ENCODE results near the gene NAGS. TPM values are rescaled to one million over a fixed set of nuclear protein-coding genes. Genes with fewer than 3 reads are reported as not detected.
"Not testable (repeated sequence)": the region's sequence is repeated elsewhere in the genome, so short reads cannot be mapped to it uniquely, and the experiment has no call there.

The NAGS gene
- total RNA-seq, 1 donor from 2014 or later = 0.40 TPM

DNA sequence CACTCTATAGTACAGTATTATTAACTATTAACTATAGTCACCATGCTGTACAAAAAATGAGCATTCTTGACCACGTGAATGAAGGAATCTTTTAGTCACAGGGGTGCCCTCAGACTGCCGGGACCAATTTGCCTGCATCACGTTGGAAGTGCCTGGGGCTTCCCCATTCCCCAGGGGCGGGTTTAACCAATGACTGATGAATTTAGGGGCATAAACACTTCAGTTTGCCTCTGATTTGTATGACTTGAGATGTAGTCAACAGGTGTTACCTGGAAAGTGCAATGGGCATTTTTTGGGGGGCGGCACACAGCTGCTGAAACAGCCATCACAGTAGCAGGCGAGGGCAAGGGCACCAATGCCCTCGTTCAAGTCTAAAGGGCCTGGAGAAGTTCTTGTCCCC lies 41.9 kb upstream of the NAGS start:
- H3K27me3 Mint-ChIP-seq (ENCODE audit: low read depth) = peaks cover 27% of the 10 kb centered on the region

DNA sequence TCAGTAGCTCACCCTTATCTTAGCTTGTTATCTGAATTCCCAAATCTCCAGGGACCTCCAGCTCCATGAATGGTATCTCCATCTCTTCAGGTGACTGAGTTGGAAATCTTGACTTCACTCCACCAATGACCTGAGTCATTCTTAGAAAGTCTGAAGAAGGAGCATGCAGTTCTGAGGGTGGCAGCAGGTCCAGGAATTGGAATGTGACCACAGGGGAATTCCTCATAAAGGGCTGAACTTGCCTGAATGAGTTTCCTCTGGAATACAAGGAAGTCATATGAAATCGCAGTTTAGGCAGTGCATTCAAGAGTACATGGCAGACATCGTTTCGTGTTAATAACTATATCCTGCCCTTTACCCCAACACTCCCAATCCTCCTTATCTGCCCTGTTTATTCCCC lies 38.1 kb upstream of the NAGS start:
- H3K4me1 Mint-ChIP-seq (ENCODE audit: low read depth) = no peaks in the 10 kb centered on the region
- TF ChIP-seq, protein P1, sequence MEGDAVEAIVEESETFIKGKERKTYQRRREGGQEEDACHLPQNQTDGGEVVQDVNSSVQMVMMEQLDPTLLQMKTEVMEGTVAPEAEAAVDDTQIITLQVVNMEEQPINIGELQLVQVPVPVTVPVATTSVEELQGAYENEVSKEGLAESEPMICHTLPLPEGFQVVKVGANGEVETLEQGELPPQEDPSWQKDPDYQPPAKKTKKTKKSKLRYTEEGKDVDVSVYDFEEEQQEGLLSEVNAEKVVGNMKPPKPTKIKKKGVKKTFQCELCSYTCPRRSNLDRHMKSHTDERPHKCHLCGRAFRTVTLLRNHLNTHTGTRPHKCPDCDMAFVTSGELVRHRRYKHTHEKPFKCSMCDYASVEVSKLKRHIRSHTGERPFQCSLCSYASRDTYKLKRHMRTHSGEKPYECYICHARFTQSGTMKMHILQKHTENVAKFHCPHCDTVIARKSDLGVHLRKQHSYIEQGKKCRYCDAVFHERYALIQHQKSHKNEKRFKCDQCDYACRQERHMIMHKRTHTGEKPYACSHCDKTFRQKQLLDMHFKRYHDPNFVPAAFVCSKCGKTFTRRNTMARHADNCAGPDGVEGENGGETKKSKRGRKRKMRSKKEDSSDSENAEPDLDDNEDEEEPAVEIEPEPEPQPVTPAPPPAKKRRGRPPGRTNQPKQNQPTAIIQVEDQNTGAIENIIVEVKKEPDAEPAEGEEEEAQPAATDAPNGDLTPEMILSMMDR (IDR thresholded peaks at IDR 0.05) = no peak
- peaks cover 2% of the 10 kb centered on the region for H3K36me3 Mint-ChIP-seq (ENCODE audit: low read depth)
- no peak overlapping the region for H3K4me3 Mint-ChIP-seq (ENCODE audit: unreplicated experiment)
- H3K9me3 Mint-ChIP-seq (ENCODE audit: low read depth) = no peaks in the 10 kb centered on the region
- H3K27ac Mint-ChIP-seq (ENCODE audit: unreplicated experiment) = no peak overlapping the region
- peaks cover 33% of the 10 kb centered on the region for H3K27me3 Mint-ChIP-seq (ENCODE audit: low read depth)
- no peak for DNase-seq (ENCODE audit: low spot score)

More for the DNA sequence above, 41.9 kb upstream of the NAGS start:
- TF ChIP-seq, protein P1 (IDR thresholded peaks at IDR 0.05) = no peak
- no peaks in the 10 kb centered on the region for H3K9me3 Mint-ChIP-seq (ENCODE audit: low read depth)
- peak; percentile 7 for DNase-seq (ENCODE audit: low spot score)
- H3K27ac Mint-ChIP-seq (ENCODE audit: unreplicated experiment) = no peak overlapping the region
- no peaks in the 10 kb centered on the region for H3K4me1 Mint-ChIP-seq (ENCODE audit: low read depth)
- H3K36me3 Mint-ChIP-seq (ENCODE audit: low read depth) = peaks cover 2% of the 10 kb centered on the region
- no peak overlapping the region for H3K4me3 Mint-ChIP-seq (ENCODE audit: unreplicated experiment)

DNA sequence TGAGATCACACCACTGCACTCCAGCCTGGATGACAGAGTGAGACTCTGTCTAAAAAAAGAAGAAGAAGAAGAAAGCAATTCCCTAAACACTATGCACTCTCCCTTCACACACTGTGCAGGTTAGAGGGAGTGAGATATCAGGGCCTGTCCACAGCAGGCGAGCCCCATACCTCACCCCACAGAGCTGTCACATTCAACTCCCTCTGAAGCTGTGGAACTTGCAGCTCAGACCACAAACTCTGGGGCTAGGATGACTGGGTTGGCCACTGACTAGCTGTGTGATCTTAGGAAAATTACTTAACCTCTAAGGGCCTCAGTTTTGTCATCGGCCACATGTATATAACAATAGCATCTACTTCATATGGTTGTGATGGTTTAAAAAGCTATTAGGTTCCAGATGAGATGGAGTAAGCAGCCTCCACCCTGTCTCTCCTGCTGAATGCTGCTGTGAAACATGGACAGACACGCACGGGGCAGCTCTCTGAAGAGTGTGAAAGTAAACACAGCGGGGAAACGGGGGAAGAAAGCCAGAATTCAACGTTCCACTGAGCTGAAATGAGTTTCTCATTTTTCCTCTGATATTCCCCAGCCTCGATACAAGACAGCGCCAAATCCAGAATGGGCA lies 37.1 kb upstream of the NAGS start:
- peaks cover 2% of the 10 kb centered on the region for H3K36me3 Mint-ChIP-seq (ENCODE audit: low read depth)
- H3K9me3 Mint-ChIP-seq (ENCODE audit: low read depth) = no peaks in the 10 kb centered on the region
- H3K27me3 Mint-ChIP-seq (ENCODE audit: low read depth) = peaks cover 29% of the 10 kb centered on the region
- no peaks in the 10 kb centered on the region for H3K4me1 Mint-ChIP-seq (ENCODE audit: low read depth)
- H3K4me3 Mint-ChIP-seq (ENCODE audit: unreplicated experiment) = no peak overlapping the region
- TF ChIP-seq, protein P1 (IDR thresholded peaks at IDR 0.05) = no peak
- DNase-seq (ENCODE audit: low spot score) = peak; percentile 6
- no peak overlapping the region for H3K27ac Mint-ChIP-seq (ENCODE audit: unreplicated experiment)

DNA sequence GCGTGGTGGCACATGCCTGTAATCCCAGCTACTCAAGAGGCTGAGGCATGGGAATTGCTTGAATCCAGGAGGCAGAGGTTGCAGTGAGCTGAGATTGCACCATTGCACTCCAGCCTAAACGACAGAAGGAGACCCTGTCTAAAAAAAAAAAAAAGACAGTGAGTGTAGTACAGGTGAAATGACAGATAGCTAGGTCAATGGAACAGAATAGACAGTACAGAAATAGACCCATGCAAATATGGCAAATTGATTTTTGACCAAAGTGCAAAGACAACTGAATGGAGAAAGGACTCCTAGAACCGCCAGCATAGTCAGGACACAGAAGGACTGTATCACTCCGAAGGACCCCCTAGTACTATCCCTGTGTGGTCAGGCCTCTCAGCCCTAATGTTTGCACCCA lies 34.1 kb upstream of the NAGS start:
- no peaks in the 10 kb centered on the region for H3K9me3 Mint-ChIP-seq (ENCODE audit: low read depth)
- H3K27ac Mint-ChIP-seq (ENCODE audit: unreplicated experiment) = no peak overlapping the region
- H3K4me1 Mint-ChIP-seq (ENCODE audit: low read depth) = no peaks in the 10 kb centered on the region
- DNase-seq (ENCODE audit: low spot score) = peak; percentile 1
- peaks cover 29% of the 10 kb centered on the region for H3K27me3 Mint-ChIP-seq (ENCODE audit: low read depth)
- TF ChIP-seq, protein P1 (IDR thresholded peaks at IDR 0.05) = no peak
- peaks cover 2% of the 10 kb centered on the region for H3K36me3 Mint-ChIP-seq (ENCODE audit: low read depth)
- H3K4me3 Mint-ChIP-seq (ENCODE audit: unreplicated experiment) = no peak overlapping the region

DNA sequence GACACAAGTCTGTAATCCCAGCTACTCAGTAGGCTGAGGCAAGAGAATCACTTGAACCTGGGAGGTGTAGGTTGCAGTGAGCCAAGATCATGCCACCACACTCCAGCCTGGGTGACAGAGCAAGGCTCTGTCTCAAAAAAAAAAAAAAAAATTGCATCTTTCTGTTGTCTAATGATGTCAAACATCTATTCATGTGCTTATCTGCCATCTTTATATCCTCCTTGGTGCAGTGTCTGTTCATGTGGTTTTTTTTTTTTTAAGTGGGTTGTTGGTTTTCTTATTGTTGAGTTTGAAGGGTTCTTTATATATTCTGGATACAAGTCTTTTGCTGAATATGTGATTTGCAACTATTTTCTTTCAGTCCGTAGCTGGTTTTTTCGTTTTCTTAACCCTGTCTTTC lies 33.0 kb upstream of the NAGS start:
- not testable (repeated sequence) for H3K9me3 Mint-ChIP-seq (ENCODE audit: low read depth); DNase-seq (ENCODE audit: low spot score); H3K4me1 Mint-ChIP-seq (ENCODE audit: low read depth); H3K27ac Mint-ChIP-seq (ENCODE audit: unreplicated experiment); H3K36me3 Mint-ChIP-seq (ENCODE audit: low read depth); H3K4me3 Mint-ChIP-seq (ENCODE audit: unreplicated experiment)
- H3K27me3 Mint-ChIP-seq (ENCODE audit: low read depth) = peaks cover 26% of the 10 kb centered on the region

DNA sequence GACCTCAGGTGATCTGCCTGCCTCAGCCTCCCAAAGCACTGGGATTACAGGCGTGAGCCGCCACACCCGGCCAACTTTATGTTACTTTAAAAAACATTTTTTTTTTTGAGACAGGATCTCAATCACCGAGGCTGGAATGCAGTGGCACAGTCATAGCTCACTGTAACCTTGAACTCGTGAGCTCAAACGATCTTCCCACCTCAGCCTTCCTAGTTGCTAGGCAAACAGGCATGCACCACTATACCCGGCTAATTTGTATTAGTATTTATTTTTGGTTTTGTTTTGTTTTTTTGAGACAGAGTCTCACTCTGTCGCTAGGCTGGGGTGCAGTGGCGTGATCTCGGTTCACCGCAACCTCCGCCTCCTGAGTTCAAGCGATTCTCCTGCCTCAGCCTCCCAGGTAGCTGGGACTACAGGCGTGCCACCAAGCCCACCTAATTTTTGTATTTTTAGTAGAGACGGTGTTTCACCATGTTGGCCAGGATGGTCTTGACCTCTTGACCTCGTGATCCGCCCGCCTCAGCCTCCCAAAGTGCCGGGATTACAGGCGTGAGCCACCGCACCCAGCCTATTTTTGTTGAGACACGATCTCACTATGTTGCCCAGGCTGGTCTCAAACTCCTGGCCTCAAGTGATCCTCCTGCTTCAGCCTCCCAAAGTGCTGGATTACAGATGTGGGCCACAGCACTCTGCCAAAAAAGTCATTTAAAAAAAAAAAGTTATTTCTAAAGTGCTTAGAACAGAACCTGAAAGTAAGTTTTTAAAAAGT lies 31.8 kb upstream of the NAGS start:
- H3K4me1 Mint-ChIP-seq (ENCODE audit: low read depth); DNase-seq (ENCODE audit: low spot score); H3K4me3 Mint-ChIP-seq (ENCODE audit: unreplicated experiment); H3K36me3 Mint-ChIP-seq (ENCODE audit: low read depth); H3K27ac Mint-ChIP-seq (ENCODE audit: unreplicated experiment); H3K9me3 Mint-ChIP-seq (ENCODE audit: low read depth): not testable (repeated sequence)
- H3K27me3 Mint-ChIP-seq (ENCODE audit: low read depth) = peaks cover 28% of the 10 kb centered on the region

All from chondrocyte (in vitro differentiated cells).